NCI-H510A treated with DMSO at 0.1 percent for 48 hours (cell line): Measurements from ENCODE around the gene AJAP1.

ENCODE experiments used
- DNase-seq: peaks from one replicate; lab custom pipeline; 2025; lab: John Stamatoyannopoulos, UW

AJAP1 gene

GRCh38 chr1:4771721-4772120 is 117.3 kb downstream of the AJAP1 start:
- DNase-seq, result no peak

DNA sequence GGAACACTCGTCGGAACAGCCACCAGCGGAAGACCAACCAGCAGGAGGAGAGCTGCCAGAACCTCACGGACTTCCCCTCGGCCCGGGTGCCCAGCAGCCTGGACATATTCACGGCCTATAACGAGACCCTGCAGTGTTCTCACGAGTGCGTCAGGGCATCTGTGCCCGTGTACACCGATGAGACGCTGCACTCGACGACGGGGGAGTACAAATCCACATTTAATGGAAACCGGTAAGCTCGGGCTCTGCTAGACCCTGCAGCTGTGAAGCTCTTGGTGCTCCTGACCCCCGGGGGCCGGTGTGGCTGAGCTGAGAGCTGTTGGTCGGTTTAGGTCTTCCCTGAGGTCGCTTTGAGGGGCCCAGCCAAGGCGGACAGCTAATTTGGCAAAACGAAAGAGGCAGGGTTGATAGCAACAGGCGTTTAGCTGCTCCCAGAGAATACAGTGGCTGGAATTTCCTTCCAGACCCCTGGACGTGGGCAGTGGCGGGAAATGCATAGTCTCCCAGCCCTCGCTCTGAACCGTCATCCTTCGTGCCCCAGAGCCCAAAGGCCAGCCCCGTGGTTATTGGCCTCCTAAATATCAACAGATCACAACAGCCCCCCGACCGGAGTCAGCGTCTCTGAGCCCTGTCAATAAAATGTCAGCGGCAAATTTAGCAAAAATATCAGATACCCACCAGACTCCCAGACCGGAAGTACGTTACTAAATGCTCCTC is 118.0 kb downstream of the AJAP1 start:
- no peak for DNase-seq

GRCh38 chr1:4773226-4773625 is 118.8 kb downstream of the AJAP1 start:
- DNase-seq, result peak; percentile 3

GRCh38 chr1:4775506-4775905 is 121.1 kb downstream of the AJAP1 start:
- no peak for DNase-seq

DNA sequence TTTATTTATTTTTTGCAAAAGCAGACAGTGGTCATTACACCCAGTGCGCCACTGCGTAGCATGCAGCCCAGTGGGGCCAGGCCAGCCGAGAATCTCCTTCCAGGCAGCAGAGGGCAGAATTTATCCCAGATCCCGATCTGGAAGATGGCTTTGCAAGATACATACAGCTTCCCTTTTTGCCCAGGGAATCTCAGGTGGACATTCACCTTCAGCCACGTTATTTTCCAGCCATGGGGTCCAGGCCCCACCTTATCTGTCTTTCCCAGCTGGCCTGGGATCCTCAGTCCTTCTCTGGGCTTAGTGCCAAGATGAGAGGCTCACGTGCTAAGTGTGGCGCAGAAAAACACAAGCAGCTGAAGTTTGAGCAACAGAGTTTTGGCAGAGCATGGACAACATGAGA is 123.6 kb downstream of the AJAP1 start:
- DNase-seq, result peak; percentile 45

GRCh38 chr1:4781646-4782045 is 127.2 kb downstream of the AJAP1 start:
- no peak for DNase-seq

- no peak for DNase-seq
These were observed 130.4 kb downstream of the AJAP1 start for GRCh38 chr1:4784761-4785160.

DNA sequence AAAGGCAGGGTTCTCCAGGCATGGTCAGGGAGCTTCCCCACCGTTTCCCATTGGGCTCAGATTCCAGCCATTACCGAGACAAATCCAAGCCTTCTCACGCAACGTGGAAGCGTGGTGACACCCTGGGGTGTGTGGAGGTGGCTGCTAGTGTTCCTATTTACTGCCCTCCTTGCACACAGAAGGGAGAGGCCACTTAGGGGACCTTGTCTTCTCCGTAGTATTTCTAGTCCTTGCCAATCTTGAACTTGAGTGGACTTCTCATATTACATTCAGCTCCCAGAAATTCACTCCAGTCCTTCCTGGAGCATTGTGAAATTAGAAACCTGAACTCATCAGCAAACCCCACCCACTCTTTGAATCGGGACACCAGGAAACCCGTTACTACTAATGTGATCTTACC is 131.6 kb downstream of the AJAP1 start:
- DNase-seq, result peak; percentile 48

DNA sequence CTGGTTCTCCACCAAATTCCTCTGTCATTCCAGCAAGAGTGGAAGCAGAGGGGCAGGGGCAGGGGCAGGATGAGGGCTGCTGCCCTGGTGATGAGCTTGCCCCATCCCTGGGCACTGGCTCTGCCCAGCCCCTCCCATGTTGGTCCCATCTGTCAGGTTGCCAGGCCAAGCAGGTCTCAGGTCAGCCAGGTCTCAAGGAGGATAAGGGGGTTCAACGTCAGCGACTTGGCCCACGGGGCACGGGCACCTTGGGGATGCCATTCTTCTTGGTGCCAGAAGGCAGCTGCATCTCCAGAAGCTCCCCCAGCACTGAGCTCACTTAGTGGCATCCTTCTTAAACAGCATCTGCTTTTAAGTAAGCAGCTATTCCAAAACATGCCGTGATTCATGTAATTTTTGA is 133.1 kb downstream of the AJAP1 start:
- no peak for DNase-seq

DNA sequence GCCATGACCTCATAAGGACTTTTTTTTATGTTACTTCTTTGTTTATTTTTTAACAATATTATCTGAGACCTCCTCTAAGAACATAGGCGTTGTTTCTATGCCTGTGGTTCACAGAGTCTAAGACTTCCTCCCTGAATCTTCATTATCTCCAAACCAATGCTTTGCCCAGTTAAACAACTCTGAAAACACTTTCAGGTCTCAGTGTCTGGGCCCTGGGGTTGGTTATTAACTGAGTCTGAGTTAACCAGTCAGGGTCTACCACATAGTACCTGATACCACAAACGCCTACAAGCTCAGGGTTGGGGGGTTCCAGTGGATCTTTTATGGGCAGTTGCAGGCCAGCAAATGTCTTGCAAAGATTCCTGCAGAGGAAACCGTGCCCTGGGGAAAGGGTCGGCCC is 138.2 kb downstream of the AJAP1 start:
- DNase-seq, result no peak

DNA sequence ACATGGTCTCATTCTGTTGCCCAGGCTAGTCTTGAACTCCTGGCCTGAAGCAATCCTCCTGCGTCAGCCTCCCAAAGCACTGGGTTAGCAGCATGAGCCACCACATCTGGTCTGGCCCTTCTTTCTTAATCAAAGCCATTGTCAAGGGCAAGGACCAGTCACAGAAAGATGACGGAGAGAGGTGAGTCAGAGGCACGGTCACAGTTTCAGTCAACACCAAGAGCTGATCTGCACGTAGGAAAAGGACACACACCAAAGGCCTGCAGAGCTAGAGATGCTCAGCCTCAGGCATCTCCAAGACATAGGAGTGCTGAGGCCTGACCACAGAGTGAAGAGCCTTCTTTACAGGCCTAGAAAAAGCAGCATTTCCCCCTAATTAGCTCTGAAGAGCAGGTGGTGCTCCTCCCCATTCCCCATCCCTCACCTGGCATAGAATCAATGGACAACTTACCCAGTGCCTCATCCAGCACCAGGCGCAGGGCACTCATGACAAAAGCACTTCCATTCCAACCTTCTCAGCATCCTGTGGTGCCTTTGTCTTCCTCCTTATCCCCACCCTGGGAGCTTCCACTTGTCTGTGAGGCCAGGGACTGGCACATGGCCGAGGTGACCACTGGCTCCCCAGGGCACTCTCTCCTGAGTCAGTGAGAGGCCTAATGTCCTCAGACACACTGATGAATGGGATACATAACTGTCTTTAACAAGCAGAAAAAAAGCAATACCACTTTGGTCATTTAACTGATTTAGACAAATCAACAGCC is 139.8 kb downstream of the AJAP1 start:
- DNase-seq, result no peak

DNA sequence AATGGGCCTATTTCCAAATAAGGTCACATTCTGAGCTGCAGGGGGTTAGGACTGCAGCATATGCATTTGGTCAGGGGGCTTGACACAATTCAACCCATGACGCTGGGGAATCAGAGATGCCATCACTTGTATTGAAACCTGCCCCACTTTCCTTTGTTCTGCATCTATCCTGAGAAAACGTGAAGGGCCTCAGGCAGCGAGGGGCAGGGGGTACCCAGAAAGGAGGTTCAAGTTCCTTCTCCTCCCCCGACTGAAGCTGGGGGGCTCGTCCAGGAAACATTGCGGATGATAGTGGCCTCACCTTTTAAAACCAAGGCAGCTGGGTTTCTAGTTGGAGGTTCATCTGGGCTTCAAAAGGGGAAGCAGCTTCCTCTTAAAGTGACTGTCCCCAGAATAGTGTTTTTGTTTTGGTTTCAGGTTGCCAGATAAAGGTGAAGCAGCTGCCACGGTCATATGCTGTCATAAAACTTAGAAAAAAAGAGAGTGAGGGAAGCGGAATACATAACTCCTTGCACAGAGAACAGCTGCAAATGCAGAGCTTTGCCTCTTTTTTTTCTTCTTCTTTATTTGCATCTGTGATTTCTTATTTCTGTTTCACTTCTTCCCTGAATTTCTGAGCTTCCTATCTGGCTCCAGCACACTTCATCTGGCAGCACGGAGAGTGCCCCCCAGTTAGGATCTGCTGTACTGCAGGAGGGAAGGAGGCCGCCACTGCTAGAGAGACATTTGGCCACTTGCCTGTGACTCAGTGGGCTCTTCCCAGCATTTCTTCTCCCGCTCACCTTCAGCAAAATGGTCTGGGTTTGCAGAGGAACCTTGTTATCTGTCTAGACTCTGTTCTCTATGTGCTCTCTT is 142.0 kb downstream of the AJAP1 start:
- DNase-seq, result no peak

GRCh38 chr1:4797016-4797410 is 142.6 kb downstream of the AJAP1 start:
- DNase-seq, result no peak

GRCh38 chr1:4797429-4797828 is 143.0 kb downstream of the AJAP1 start:
- no peak for DNase-seq

DNA sequence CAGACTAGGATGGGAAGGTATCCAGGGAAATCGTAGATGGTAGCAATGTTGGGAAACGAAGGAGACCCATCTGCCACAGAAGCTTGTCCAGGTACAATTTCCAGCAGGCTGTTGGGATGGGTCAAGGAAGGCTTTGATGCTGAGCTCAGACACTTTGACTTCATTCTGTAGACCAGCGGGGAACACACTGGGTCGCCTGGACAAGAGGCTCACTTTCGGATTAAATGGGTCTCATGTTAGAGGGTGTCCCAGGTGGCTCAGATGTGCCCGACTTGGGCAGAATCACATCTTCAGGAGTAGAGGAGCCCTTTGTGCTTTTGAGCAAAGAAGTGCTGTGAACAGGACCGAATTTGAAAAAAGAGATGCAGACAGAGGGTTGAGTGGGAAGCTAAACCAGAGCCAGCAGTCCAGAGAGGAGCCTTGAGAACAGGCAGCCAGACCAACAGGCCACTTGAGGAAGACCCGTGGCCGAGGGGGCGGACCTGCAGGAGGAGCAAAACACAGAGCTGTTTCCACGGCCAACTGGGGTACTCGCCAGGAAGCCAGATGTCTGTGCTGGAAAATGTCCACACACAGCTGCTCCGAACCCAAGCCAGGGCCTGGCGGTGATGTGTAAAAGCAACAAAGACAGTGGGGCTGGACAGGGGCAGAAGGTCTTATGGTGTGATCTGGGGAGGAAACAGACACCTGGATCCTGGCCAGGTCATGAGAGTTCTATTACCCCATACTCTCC is 146.9 kb downstream of the AJAP1 start:
- no peak for DNase-seq

DNA sequence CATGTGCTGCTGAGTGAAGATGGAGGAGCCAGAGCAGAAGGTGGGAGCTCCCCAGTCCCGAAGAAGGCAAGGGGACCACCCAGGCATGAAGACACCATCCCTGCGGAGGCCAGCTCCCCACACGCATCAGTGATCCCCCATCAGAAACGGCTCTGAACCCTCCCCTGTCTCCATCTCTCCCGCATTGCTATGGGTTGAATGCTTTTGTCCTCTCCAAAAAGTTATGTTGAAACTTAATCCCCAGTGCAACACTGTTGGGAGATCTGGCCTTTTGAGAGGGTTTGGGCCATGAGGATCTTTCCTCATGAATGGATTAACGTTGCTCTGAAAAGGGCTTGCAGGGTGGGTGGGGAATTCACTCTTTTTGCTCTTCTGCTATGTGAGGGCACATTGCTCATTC is 147.6 kb downstream of the AJAP1 start:
- DNase-seq, result no peak

GRCh38 chr1:4803335-4803734 is 148.9 kb downstream of the AJAP1 start:
- no peak for DNase-seq

DNA sequence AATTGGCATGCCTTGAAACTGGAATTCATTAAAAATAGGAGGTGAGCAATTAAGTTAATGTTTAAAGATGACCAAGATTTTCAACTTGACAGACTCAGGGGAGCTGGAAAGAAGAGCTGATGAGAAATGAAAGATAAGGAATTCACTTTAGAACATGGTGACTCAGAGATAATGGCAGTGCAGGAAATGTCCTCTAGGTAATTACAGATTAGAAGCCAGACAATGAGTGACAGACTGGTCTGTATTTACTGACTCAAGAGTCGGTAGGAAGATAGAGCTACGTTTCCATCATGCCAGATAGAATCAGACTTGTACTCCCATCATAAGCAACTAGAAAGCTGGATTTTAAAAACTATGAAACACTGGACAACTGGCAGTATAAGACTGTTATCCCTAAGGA is 151.6 kb downstream of the AJAP1 start:
- no peak for DNase-seq

- DNase-seq, result no peak
These were observed 166.1 kb downstream of the AJAP1 start for GRCh38 chr1:4820543-4820942.

DNA sequence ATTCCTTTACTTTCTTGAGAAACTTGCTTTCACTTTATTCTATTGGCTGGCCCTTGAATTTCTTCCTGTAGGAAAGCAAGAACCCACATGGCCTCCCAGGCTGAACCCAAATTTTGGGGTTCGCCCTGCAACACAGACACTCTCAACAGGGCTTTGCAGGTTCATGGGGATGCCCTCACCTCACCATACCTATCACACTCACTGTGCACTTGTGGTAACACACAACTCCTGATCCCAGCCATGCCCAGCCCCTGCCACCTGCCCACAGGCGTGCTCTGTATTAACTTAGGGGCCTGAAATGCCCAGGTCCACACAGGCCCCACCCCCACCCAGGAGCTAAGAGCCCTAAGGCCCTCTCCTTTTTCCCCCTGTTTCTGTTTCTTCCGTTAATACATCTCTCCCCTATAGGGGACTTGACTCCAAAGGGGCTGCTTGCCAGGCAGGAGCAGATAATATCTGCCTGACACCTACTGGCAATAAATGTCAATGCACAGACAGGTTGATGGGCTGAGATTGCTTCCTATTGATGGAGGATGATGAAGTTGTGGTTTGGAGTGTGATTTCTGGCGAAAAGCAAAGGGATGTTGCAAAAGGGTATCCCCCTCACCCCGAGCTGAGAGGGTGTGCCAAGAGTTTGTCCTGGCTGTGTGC is 171.5 kb downstream of the AJAP1 start:
- DNase-seq, result peak; percentile 32

- no peak for DNase-seq
These were observed 176.3 kb downstream of the AJAP1 start for GRCh38 chr1:4830707-4831106.

GRCh38 chr1:4836574-4836973 is 182.2 kb downstream of the AJAP1 start:
- no peak for DNase-seq
